GM04503 (cell line): ENCODE measurements around the gene CENPM.
A peak's percentile ranks its signal among the peaks of the same experiment; 100 is the strongest.
"Not testable (repeated sequence)": the region's sequence is repeated elsewhere in the genome, so short reads cannot be mapped to it uniquely, and the experiment has no call there.

ENCODE experiments used
- DNase-seq: peaks from one replicate; pipeline ENCODE4 v3.0.0-alpha.2; 2012; ENCODE audit warnings: low read depth

Gene CENPM

GRCh38 chr22:41966225-41966606 lies 19.3 kb upstream of the CENPM start:
- no peak for DNase-seq

GRCh38 chr22:41964112-41964491 lies 17.1 kb upstream of the CENPM start:
- DNase-seq, result no peak

- no peak for DNase-seq
Measured at GRCh38 chr22:41963453-41964111, 16.6 kb upstream of the CENPM start.

- no peak for DNase-seq
Measured at GRCh38 chr22:41957941-41958556, 11.1 kb upstream of the CENPM start.

- DNase-seq, result no peak
Measured at GRCh38 chr22:41952713-41953112, 5.8 kb upstream of the CENPM start.

GRCh38 chr22:41951898-41952474 lies 5.0 kb upstream of the CENPM start, which contains the start of gene SMIM45:
Gene SMIM45 (plus strand): TSS chr22:41952150.
- no peak for DNase-seq

GRCh38 chr22:41949297-41949965 lies 2.5 kb upstream of the CENPM start:
- no peak for DNase-seq

- DNase-seq, result not testable (repeated sequence)
Measured at GRCh38 chr22:41948928-41949296, 2.0 kb upstream of the CENPM start.

GRCh38 chr22:41948142-41948541 lies 1.2 kb upstream of the CENPM start:
- no peak for DNase-seq

GRCh38 chr22:41947424-41948080 lies 600 bp upstream of the CENPM start:
- DNase-seq, result no peak

GRCh38 chr22:41943661-41944209 lies 3.2 kb downstream of the CENPM start:
- no peak for DNase-seq

- peak; percentile 85 for DNase-seq
Measured at GRCh38 chr22:41940832-41941765, 5.9 kb downstream of the CENPM start.

- no peak for DNase-seq
Measured at GRCh38 chr22:41939981-41940831, 6.7 kb downstream of the CENPM start.

GRCh38 chr22:41936894-41937169 lies 10.1 kb downstream of the CENPM start:
- no peak for DNase-seq

- DNase-seq, result no peak
Measured at GRCh38 chr22:41935509-41935908, 11.4 kb downstream of the CENPM start.

GRCh38 chr22:41935015-41935351 lies 12.0 kb downstream of the CENPM start:
- DNase-seq, result no peak

- no peak for DNase-seq
Measured at GRCh38 chr22:41934284-41935014, 12.5 kb downstream of the CENPM start.

GRCh38 chr22:41933411-41934177 lies 13.4 kb downstream of the CENPM start:
- DNase-seq, result no peak

GRCh38 chr22:41932353-41932752 lies 14.6 kb downstream of the CENPM start:
- no peak for DNase-seq
